Adrenal gland (tissue), 5 donors: ENCODE data around the gene IRF2BP2.

Source experiments
- POLR2A ChIP-seq, 2 donors: fragments of 450-650 bp; IDR thresholded peaks; one replicate each; pipeline ENCODE4 v1.6.1; 2017; ENCODE audit warnings: antibody characterized with exemption in 2 of 2, mild to moderate bottlenecking in 2 of 2, moderate library complexity in 1 of 2
- TF ChIP-seq, protein P1 (sequence below), 6 experiments: fragments of 450-650 bp in 4 of 6; fragments of 200-600 bp in 2 of 6; sonication (generic) in 1 of 6; IDR thresholded peaks; 1 replicate in 5 of 6; 2 replicates in 1 of 6; pipeline versions ENCODE4 v1.5.1 to v1.8.0; 2016 to 2021; ENCODE audit warnings: antibody characterized with exemption in 6 of 6, mild to moderate bottlenecking in 2 of 6, moderate library complexity in 1 of 6
- donor health status: DM: no; HTN: no; CAD: no.

- TF ChIP-seq, protein P1, sequence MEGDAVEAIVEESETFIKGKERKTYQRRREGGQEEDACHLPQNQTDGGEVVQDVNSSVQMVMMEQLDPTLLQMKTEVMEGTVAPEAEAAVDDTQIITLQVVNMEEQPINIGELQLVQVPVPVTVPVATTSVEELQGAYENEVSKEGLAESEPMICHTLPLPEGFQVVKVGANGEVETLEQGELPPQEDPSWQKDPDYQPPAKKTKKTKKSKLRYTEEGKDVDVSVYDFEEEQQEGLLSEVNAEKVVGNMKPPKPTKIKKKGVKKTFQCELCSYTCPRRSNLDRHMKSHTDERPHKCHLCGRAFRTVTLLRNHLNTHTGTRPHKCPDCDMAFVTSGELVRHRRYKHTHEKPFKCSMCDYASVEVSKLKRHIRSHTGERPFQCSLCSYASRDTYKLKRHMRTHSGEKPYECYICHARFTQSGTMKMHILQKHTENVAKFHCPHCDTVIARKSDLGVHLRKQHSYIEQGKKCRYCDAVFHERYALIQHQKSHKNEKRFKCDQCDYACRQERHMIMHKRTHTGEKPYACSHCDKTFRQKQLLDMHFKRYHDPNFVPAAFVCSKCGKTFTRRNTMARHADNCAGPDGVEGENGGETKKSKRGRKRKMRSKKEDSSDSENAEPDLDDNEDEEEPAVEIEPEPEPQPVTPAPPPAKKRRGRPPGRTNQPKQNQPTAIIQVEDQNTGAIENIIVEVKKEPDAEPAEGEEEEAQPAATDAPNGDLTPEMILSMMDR (IDR thresholded peaks at IDR 0.05) = no peak
- no peak for TF ChIP-seq POLR2A (IDR thresholded peaks at IDR 0.05)
Observed at GRCh38 chr1:234629026-234629425, 19.0 kb upstream of the IRF2BP2 start.
